Naive B cell (primary cell): Measurements from ENCODE around the gene TNIK. TPM values are rescaled to one million over a fixed set of nuclear protein-coding genes. Genes with fewer than 3 reads are reported as not detected.
A peak's percentile ranks its signal among the peaks of the same experiment; 100 is the strongest.

ENCODE experiments used
- ATAC-seq, 2 donors: fragments of 150-1000 bp; cut with Tn5 transposase; 2 replicates each; pipeline ENCODE4 v1.10.0; 2021; ENCODE audit warnings: low read depth in 2 of 2, mild to moderate bottlenecking in 2 of 2, moderate library complexity in 2 of 2
- DNase-seq: peaks from one replicate; pipeline ENCODE4 v3.0.0; 2022
- H3K27ac Mint-ChIP-seq, 6 donors: one replicate each; pipeline ENCODE4 v1.8.0; 2020 to 2022; ENCODE audit warnings: mild to moderate bottlenecking in 6 of 6, mixed read lengths in 6 of 6, moderate library complexity in 5 of 6, inconsistent platforms in 2 of 6
- H3K27me3 Mint-ChIP-seq, 3 donors: one replicate each; pipeline ENCODE4 v1.8.0; 2021 to 2022; ENCODE audit warnings: mixed read lengths in 3 of 3, mild to moderate bottlenecking in 1 of 3
- H3K36me3 Mint-ChIP-seq, 2 donors: one replicate each; pipeline ENCODE4 v1.8.0; 2020 to 2022; ENCODE audit warnings: mixed read lengths in 2 of 2, inconsistent platforms in 1 of 2, mild to moderate bottlenecking in 1 of 2
- H3K4me1 Mint-ChIP-seq, 3 donors: one replicate each; pipeline ENCODE4 v1.8.0; 2020 to 2022; ENCODE audit warnings: mixed read lengths in 3 of 3, inconsistent platforms in 1 of 3, mild to moderate bottlenecking in 1 of 3, moderate library complexity in 1 of 3
- H3K4me3 Mint-ChIP-seq, 8 donors: one replicate each; pipeline ENCODE4 v1.8.0; 2020 to 2022; ENCODE audit warnings: mild to moderate bottlenecking in 8 of 8, mixed read lengths in 8 of 8, moderate library complexity in 8 of 8, inconsistent platforms in 2 of 8
- H3K9me3 Mint-ChIP-seq, 7 donors: one replicate each; pipeline ENCODE4 v1.8.0; 2020 to 2022; ENCODE audit warnings: mixed read lengths in 7 of 7, mild to moderate bottlenecking in 5 of 7, inconsistent platforms in 2 of 7, moderate library complexity in 1 of 7
- polyA plus RNA-seq, 6 donors: library from polyadenylated mRNA; unstranded; fragments of 300-500 nt; fragmentation: Illumina TruSeq; gene quantifications; one replicate each; pipeline ENCODE4 v1.2.3, GENCODE V29; 2021; ENCODE audit warnings: low read depth in 6 of 6

TNIK gene
- polyA plus RNA-seq, 6 donors from 2014 or later, result 0.58 to 1.8 (median 1.1) TPM; not detected in 1

- no peak for ATAC-seq
Observed at GRCh38 chr3:171189394-171190080, 270.7 kb downstream of the TNIK start.

GRCh38 chr3:171187706-171188290, 272.4 kb downstream of the TNIK start:
- no peak for DNase-seq
- Mint-ChIP-seq H3K4me3 (no peak overlapping the region), H3K4me1 (no peaks in the 10 kb centered on the region), H3K27me3 (no peaks in the 10 kb centered on the region), H3K36me3 (no peaks in the 10 kb centered on the region), H3K9me3 (no peaks in the 10 kb centered on the region), H3K27ac (no peak overlapping the region)
- no peak for ATAC-seq

More at GRCh38 chr3:171189394-171190080, 270.7 kb downstream of the TNIK start:
- Mint-ChIP-seq H3K27ac (no peak overlapping the region), H3K27me3 (no peaks in the 10 kb centered on the region), H3K4me1 (no peaks in the 10 kb centered on the region), H3K4me3 (no peak overlapping the region), H3K36me3 (no peaks in the 10 kb centered on the region), H3K9me3 (no peaks in the 10 kb centered on the region)
- no peak for DNase-seq

DNA sequence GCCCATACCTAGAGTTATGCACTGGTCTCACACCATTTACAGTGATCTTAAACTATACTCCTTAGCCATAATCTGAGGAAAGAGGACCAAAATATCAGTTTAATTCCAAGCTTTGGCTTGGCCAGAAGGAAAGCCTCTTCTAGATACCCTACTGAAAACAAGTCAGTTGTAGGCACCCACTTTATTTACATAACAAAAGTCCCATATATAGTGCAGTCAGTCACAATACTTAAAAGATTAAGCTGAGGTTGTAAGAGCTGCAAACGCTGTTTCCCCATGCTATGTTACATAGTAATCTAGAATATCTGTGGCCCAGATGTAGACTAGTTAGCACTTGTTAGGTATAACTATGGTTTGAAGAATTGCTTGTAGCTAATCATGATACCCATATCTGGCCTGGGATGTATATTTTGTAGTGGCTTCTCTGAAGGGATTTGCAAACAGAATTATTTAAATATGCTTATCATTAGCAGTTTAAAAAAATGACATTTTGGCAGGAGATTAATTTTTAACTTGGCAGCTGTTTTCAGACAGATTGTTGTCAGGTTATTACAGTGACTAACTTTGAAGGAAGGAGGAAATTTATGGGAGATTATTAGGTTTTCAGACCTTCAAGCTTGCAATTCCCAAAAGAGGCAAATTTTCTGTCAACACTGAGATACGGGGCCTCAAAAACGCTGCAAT, 273.2 kb downstream of the TNIK start:
- Mint-ChIP-seq H3K27ac (peak overlapping the region in 1 of 6 donors; percentile 24), H3K4me1 (no peaks in the 10 kb centered on the region), H3K9me3 (no peaks in the 10 kb centered on the region), H3K27me3 (no peaks in the 10 kb centered on the region), H3K4me3 (no peak overlapping the region), H3K36me3 (no peaks in the 10 kb centered on the region)
- DNase-seq (no peak), ATAC-seq (no peak)

GRCh38 chr3:171186383-171186782, 273.8 kb downstream of the TNIK start:
- H3K4me3 Mint-ChIP-seq, result no peak overlapping the region
- H3K27ac Mint-ChIP-seq, result peak overlapping the region in 1 of 6 donors; percentile 3
- H3K4me1 Mint-ChIP-seq, result no peaks in the 10 kb centered on the region
- no peaks in the 10 kb centered on the region for H3K27me3 Mint-ChIP-seq
- no peaks in the 10 kb centered on the region for H3K9me3 Mint-ChIP-seq
- H3K36me3 Mint-ChIP-seq, result no peaks in the 10 kb centered on the region
- DNase-seq (no peak), ATAC-seq (no peak)

DNA sequence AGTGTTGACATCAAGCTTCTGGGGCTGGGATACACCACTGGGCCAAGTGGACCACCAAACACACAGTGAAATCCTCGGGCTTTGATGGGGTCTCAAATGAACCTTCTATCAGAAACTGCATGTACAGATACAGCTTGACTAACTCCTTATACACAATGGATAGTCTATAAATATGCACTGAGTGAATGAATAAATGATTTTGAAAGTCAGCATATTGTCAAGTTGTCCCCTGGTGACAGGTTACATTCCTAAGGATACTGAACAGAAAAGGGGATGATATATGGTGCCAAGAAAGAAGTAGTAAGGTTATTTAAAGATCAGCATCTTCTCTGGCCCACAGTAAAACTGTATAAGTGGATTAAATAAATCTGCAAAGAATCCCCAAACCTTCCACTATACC, 274.2 kb downstream of the TNIK start:
- H3K4me1 Mint-ChIP-seq, result no peaks in the 10 kb centered on the region
- ATAC-seq (no peak), DNase-seq (no peak)
- H3K9me3 Mint-ChIP-seq, result no peaks in the 10 kb centered on the region
- H3K27ac Mint-ChIP-seq, result no peak overlapping the region
- H3K27me3 Mint-ChIP-seq, result no peaks in the 10 kb centered on the region
- H3K36me3 Mint-ChIP-seq, result no peaks in the 10 kb centered on the region
- H3K4me3 Mint-ChIP-seq, result no peak overlapping the region

- no peak for DNase-seq
- H3K4me1 Mint-ChIP-seq, result no peaks in the 10 kb centered on the region
- no peak overlapping the region for H3K27ac Mint-ChIP-seq
- H3K4me3 Mint-ChIP-seq, result no peak overlapping the region
- H3K36me3 Mint-ChIP-seq, result no peaks in the 10 kb centered on the region
- H3K9me3 Mint-ChIP-seq, result no peaks in the 10 kb centered on the region
- ATAC-seq, result no peak
- H3K27me3 Mint-ChIP-seq, result no peaks in the 10 kb centered on the region
Observed at GRCh38 chr3:171184372-171184771, 275.8 kb downstream of the TNIK start.

DNA sequence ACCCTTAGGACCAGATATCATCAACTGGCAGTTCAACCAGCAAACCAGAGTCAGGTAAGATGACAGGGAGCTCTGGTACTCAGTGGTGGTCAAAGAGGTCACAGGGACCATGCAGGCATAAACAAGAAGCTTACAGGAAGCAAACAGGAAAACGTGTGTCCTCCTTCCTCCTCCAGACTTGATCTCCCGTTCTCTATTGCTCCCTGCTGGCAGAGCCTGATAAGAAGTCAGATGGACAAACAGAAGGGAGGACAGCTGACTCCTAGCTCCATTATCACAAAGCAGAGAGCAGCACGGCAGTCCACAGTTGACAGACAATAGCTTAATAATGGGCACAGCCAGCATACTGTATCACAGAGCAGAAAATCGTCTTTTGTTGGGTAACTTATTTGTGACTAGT, 277.2 kb downstream of the TNIK start:
- Mint-ChIP-seq H3K4me1 (no peaks in the 10 kb centered on the region), H3K27ac (no peak overlapping the region), H3K36me3 (no peaks in the 10 kb centered on the region), H3K4me3 (no peak overlapping the region), H3K9me3 (no peaks in the 10 kb centered on the region), H3K27me3 (no peaks in the 10 kb centered on the region)
- ATAC-seq, result no peak
- DNase-seq, result no peak

- Mint-ChIP-seq H3K36me3 (no peaks in the 10 kb centered on the region), H3K4me1 (no peaks in the 10 kb centered on the region), H3K4me3 (no peak overlapping the region), H3K9me3 (no peaks in the 10 kb centered on the region), H3K27ac (no peak overlapping the region), H3K27me3 (no peaks in the 10 kb centered on the region)
- ATAC-seq, result no peak
- DNase-seq, result no peak
Observed at GRCh38 chr3:171181907-171182690, 278.1 kb downstream of the TNIK start.

DNA sequence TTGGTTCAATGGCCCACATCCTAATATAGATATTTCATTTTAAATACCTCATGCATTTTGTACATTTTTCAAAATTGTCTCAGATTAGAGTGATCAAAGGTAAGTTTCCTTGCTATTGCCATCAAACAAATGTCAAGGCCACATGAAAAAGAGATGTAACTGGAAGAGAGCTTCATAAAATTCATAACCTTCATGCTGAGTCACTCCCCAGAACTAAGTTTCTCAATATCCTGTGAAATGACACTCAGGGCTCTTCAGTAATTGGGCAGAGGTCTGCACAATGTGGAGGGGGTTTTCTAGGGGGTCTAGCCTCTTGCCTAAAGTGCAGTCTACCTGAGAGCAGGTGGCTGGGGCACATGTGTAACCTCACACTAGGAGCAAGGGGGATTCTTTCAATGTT, 281.5 kb downstream of the TNIK start:
- H3K27me3 Mint-ChIP-seq, result no peaks in the 10 kb centered on the region
- no peak overlapping the region for H3K4me3 Mint-ChIP-seq
- no peak for ATAC-seq
- DNase-seq, result no peak
- no peak overlapping the region for H3K27ac Mint-ChIP-seq
- H3K36me3 Mint-ChIP-seq, result no peaks in the 10 kb centered on the region
- H3K9me3 Mint-ChIP-seq, result no peaks in the 10 kb centered on the region
- no peaks in the 10 kb centered on the region for H3K4me1 Mint-ChIP-seq

GRCh38 chr3:171177553-171177952, 282.7 kb downstream of the TNIK start:
- Mint-ChIP-seq H3K36me3 (no peaks in the 10 kb centered on the region), H3K27ac (no peak overlapping the region), H3K4me3 (no peak overlapping the region), H3K9me3 (no peaks in the 10 kb centered on the region), H3K27me3 (no peaks in the 10 kb centered on the region), H3K4me1 (no peaks in the 10 kb centered on the region)
- ATAC-seq (no peak), DNase-seq (no peak)

DNA sequence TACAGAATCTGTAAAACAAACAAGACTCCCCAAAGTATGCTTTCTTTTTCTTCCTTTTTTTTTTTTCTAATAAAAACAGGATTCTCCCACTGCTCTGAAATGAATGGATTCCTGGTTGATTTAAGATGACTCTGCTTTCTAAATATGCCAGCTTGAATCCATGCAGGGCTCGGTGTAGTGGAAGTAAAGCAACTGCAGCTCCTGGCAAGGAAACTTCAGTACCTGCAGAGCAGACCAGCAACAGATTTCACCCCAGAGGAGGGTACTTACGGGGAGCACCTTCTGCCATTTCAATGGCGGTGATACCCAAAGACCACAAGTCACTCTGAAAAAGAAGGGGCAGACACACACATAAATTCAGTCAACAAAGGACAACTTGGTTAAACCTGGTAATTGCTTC, 283.1 kb downstream of the TNIK start:
- DNase-seq, result no peak
- Mint-ChIP-seq H3K4me3 (no peak overlapping the region), H3K9me3 (no peaks in the 10 kb centered on the region), H3K27ac (no peak overlapping the region), H3K36me3 (no peaks in the 10 kb centered on the region), H3K27me3 (no peaks in the 10 kb centered on the region), H3K4me1 (no peaks in the 10 kb centered on the region)
- no peak for ATAC-seq

GRCh38 chr3:171176244-171176933, 283.8 kb downstream of the TNIK start:
- no peak for ATAC-seq
- Mint-ChIP-seq H3K27ac (peak overlapping the region in 1 of 6 donors; percentile 69), H3K27me3 (no peaks in the 10 kb centered on the region), H3K4me3 (no peak overlapping the region), H3K36me3 (no peaks in the 10 kb centered on the region), H3K4me1 (no peaks in the 10 kb centered on the region), H3K9me3 (no peaks in the 10 kb centered on the region)
- DNase-seq, result no peak

DNA sequence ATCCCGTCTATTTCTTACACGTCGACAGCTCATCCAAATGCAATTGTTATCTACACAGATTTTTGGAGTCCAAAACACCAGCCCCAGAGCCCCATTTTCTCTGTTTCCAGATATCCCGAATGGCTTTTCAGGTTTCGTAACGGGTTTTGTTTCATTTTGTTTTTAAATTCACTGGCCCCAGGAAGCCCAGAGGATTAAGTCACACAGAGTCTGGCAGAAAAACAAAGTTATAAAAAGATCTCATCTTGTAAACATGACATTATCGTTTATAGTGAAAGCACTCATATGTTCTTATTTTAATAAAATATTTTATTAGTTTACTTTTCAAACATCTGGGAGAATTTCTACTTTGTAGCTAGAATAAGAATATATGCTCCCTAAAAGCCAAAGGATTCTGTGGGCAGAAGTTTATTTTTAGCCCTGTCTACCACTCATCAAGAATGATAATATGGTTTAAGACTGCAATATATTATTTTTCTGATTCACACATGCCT, 284.4 kb downstream of the TNIK start:
- no peak overlapping the region for H3K27ac Mint-ChIP-seq
- no peaks in the 10 kb centered on the region for H3K27me3 Mint-ChIP-seq
- DNase-seq (no peak), ATAC-seq (no peak)
- H3K9me3 Mint-ChIP-seq, result no peaks in the 10 kb centered on the region
- H3K36me3 Mint-ChIP-seq, result no peaks in the 10 kb centered on the region
- H3K4me3 Mint-ChIP-seq, result no peak overlapping the region
- H3K4me1 Mint-ChIP-seq, result no peaks in the 10 kb centered on the region
